Keratinocyte (primary cell): ENCODE measurements around the gene INTS1. TPM values are rescaled to one million over a fixed set of nuclear protein-coding genes. Genes with fewer than 3 reads are reported as not detected.

Experiments
- DNase-seq: peaks from one replicate; pipeline ENCODE4 v3.0.0-alpha.2; 2011; ENCODE audit warnings: low read depth, missing footprints, low spot score
- FAIRE-seq: peaks from 2 replicates; lab custom pipeline; 2011; peaks lifted over from hg19 to GRCh38; lab: Jason Lieb, UNC
- H2AFZ ChIP-seq: 2 replicates; pipeline ENCODE4 v1.6.0; 2012; ENCODE audit warnings: low read length, control low read depth, inconsistent platforms; ENCODE audit not compliant: control insufficient read depth
- H3K27ac ChIP-seq: 2 replicates; pipeline ENCODE4 v1.5.1; 2011; ENCODE audit warnings: low read length; ENCODE audit not compliant: control insufficient read depth, insufficient read depth
- H3K27me3 ChIP-seq: 3 replicates; pipeline ENCODE4 v1.6.0; 2011; ENCODE audit warnings: low read length; ENCODE audit not compliant: control insufficient read depth, insufficient read depth; ENCODE audit errors: extremely low read depth
- H3K36me3 ChIP-seq, 2 experiments: 2 replicates in 1 of 2; 3 replicates in 1 of 2; pipeline ENCODE4 v1.5.1; 2011; ENCODE audit warnings: low read length in 2 of 2, mild to moderate bottlenecking in 1 of 2; ENCODE audit not compliant: control insufficient read depth in 2 of 2, insufficient read depth in 2 of 2; ENCODE audit errors: extremely low read depth in 1 of 2
- H3K4me1 ChIP-seq: 3 replicates; pipeline ENCODE4 v1.5.1; 2011; ENCODE audit warnings: low read length; ENCODE audit not compliant: control insufficient read depth, insufficient read depth; ENCODE audit errors: extremely low read depth
- H3K4me2 ChIP-seq: 3 replicates; pipeline ENCODE4 v1.6.0; 2011; ENCODE audit warnings: low read depth, low read length; ENCODE audit not compliant: control insufficient read depth, insufficient read depth; ENCODE audit errors: extremely low read depth
- H3K4me3 ChIP-seq, 3 experiments: fragments of 200-600 bp in 1 of 3; sonication (generic) in 1 of 3; 2 replicates in 2 of 3; 3 replicates in 1 of 3; pipeline ENCODE4 v1.5.1; 2011 to 2016; ENCODE audit warnings: low read length in 3 of 3, mild to moderate bottlenecking in 3 of 3, control low read depth in 2 of 3, inconsistent platforms in 1 of 3, low read depth in 1 of 3, mixed read lengths in 1 of 3, mixed run types in 1 of 3, moderate library complexity in 1 of 3; ENCODE audit not compliant: control insufficient read depth in 2 of 3, insufficient read depth in 2 of 3; ENCODE audit errors: extremely low read depth in 1 of 3
- H3K79me2 ChIP-seq: 2 replicates; pipeline ENCODE4 v1.6.0; 2012; ENCODE audit warnings: low read length; ENCODE audit not compliant: control insufficient read depth, insufficient read depth
- H3K9ac ChIP-seq: 3 replicates; pipeline ENCODE4 v1.6.0; 2011; ENCODE audit warnings: low read length; ENCODE audit not compliant: control insufficient read depth, insufficient read depth; ENCODE audit errors: extremely low read depth
- H3K9me1 ChIP-seq: 3 replicates; pipeline ENCODE4 v1.6.0; 2011; ENCODE audit warnings: low read length; ENCODE audit not compliant: control insufficient read depth, insufficient read depth; ENCODE audit errors: extremely low read depth
- H3K9me3 ChIP-seq: 2 replicates; pipeline ENCODE4 v1.5.1; 2012; ENCODE audit warnings: low read depth, low read length; ENCODE audit not compliant: control insufficient read depth
- H4K20me1 ChIP-seq: 3 replicates; pipeline ENCODE4 v1.6.0; 2011; ENCODE audit warnings: low read length; ENCODE audit not compliant: control insufficient read depth, insufficient read depth; ENCODE audit errors: extremely low read depth
- EZH2 ChIP-seq: IDR thresholded peaks from one replicate; pipeline ENCODE4 v1.6.1; 2012; ENCODE audit warnings: inconsistent platforms, mild to moderate bottlenecking, low read length, moderate library complexity
- dilution Hi-C: fragments of 300-500 bp; cut with MboI; formaldehyde crosslinking; loops from one replicate; pipeline ENCODE4 v1.7.0; 2020; ENCODE audit warnings: low sequenced_read_pairs; ENCODE audit not compliant: extremely low pct_ligation_motif_present
- polyA plus RNA-seq, 5 experiments: library from polyadenylated mRNA; depleted of rRNA in 3 of 5; stranded (reverse) in 3 of 5; stranded (forward) in 1 of 5; unstranded in 1 of 5; fragments of >200 nt; gene quantifications; 1 replicate in 1 of 5; 2 replicates in 3 of 5; 3 replicates in 1 of 5; pipeline versions ENCODE4 v1.2.1 to v1.2.3, GENCODE V29; 2011 to 2012; ENCODE audit warnings: missing spikeins in 2 of 5, low read depth in 1 of 5, low replicate concordance in 1 of 5
- TF ChIP-seq, protein P1 (sequence below), 3 experiments: IDR thresholded peaks in 1 of 3; conservative IDR thresholded peaks in 1 of 3; optimal IDR thresholded peaks in 1 of 3; 2 replicates in 2 of 3; 3 replicates in 1 of 3; pipeline versions ENCODE3 to v1.5.1; 2011; ENCODE audit warnings: low read length in 3 of 3, mild to moderate bottlenecking in 3 of 3, moderate library complexity in 2 of 3, control low read depth in 1 of 3, inconsistent platforms in 1 of 3; ENCODE audit not compliant: insufficient read depth in 2 of 3; ENCODE audit errors: extremely low read depth in 1 of 3

The INTS1 gene
- polyA plus RNA-seq, 1 donor (not counting 4 experiments of a cell fraction or from before 2014, with no cell fraction given) = 10.6 TPM

GRCh38 chr7:1510780-1511154 is 6.6 kb upstream of the INTS1 start:
- Histone ChIP-seq H2AFZ (no peak overlapping the region), H3K4me3 (no peak overlapping the region), H3K27ac (no peak overlapping the region), H3K79me2 (no peaks in the 10 kb centered on the region), H3K36me3 (no peaks in the 10 kb centered on the region), H3K4me2 (no peak overlapping the region), H3K9me3 (no peaks in the 10 kb centered on the region), H3K9ac (no peak overlapping the region), H3K4me1 (peaks cover 17% of the 10 kb centered on the region), H3K27me3 (no peaks in the 10 kb centered on the region), H4K20me1 (no peaks in the 10 kb centered on the region), H3K9me1 (no peaks in the 10 kb centered on the region)
- FAIRE-seq (no peak), DNase-seq (no peak)
- dilution Hi-C loops = no loop called here
- no peak for TF ChIP-seq EZH2
- TF ChIP-seq, protein P1, sequence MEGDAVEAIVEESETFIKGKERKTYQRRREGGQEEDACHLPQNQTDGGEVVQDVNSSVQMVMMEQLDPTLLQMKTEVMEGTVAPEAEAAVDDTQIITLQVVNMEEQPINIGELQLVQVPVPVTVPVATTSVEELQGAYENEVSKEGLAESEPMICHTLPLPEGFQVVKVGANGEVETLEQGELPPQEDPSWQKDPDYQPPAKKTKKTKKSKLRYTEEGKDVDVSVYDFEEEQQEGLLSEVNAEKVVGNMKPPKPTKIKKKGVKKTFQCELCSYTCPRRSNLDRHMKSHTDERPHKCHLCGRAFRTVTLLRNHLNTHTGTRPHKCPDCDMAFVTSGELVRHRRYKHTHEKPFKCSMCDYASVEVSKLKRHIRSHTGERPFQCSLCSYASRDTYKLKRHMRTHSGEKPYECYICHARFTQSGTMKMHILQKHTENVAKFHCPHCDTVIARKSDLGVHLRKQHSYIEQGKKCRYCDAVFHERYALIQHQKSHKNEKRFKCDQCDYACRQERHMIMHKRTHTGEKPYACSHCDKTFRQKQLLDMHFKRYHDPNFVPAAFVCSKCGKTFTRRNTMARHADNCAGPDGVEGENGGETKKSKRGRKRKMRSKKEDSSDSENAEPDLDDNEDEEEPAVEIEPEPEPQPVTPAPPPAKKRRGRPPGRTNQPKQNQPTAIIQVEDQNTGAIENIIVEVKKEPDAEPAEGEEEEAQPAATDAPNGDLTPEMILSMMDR (optimal IDR thresholded peaks at IDR 0.05 in 1 of 3, IDR thresholded peaks at IDR 0.05 in 1 of 3, conservative IDR thresholded peaks at IDR 0.05 in 1 of 3; ENCODE audit: extremely low read depth in 1 of 3, insufficient read depth in 2 of 3, low read length in 3 of 3) = no peak

DNA sequence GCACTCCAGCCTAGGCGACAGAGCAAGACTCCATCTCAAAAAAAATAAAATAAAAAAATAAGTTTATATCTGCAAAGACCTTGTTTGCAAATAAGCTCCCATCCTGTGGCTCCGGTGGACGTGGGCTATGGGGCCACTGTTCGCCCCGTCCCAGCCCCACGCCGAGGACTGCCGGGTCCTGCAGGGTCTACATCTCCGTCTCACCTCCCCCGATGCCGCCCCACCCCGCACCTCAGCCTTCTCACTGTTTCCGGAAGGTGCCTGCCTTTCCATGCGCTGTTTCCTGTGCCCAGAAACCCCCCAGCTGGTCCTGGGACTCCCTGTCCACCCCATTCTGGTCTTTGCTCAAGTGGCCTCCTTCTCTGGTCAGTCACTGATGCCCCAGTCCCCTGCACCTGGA is 5.0 kb upstream of the INTS1 start:
- dilution Hi-C loops = no loop called here
- H3K9ac ChIP-seq = no peak overlapping the region
- no peaks in the 10 kb centered on the region for H3K9me3 ChIP-seq
- no peaks in the 10 kb centered on the region for H3K36me3 ChIP-seq
- H2AFZ ChIP-seq = no peak overlapping the region
- H3K4me2 ChIP-seq = no peak overlapping the region
- no peaks in the 10 kb centered on the region for H4K20me1 ChIP-seq
- FAIRE-seq (no peak), DNase-seq (no peak)
- no peak overlapping the region for H3K27ac ChIP-seq
- H3K4me1 ChIP-seq = peaks cover 17% of the 10 kb centered on the region
- TF ChIP-seq, protein P1 (optimal IDR thresholded peaks at IDR 0.05 in 1 of 3, IDR thresholded peaks at IDR 0.05 in 1 of 3, conservative IDR thresholded peaks at IDR 0.05 in 1 of 3; ENCODE audit: extremely low read depth in 1 of 3, insufficient read depth in 2 of 3, low read length in 3 of 3) = no peak
- no peak for TF ChIP-seq EZH2
- no peaks in the 10 kb centered on the region for H3K27me3 ChIP-seq
- no peak overlapping the region for H3K4me3 ChIP-seq
- no peaks in the 10 kb centered on the region for H3K9me1 ChIP-seq
- H3K79me2 ChIP-seq = no peaks in the 10 kb centered on the region
